SKM-1 treated with dmso at 0.1 percent for 144 hours (cell line): ENCODE data around the gene TTC16.
A peak's percentile ranks its signal among the peaks of the same experiment; 100 is the strongest.

Experiments used
- DNase-seq: peaks from one replicate; lab custom pipeline; 2025; ENCODE audit not compliant: unreplicated experiment; lab: John Stamatoyannopoulos, UW

TTC16 gene

DNA sequence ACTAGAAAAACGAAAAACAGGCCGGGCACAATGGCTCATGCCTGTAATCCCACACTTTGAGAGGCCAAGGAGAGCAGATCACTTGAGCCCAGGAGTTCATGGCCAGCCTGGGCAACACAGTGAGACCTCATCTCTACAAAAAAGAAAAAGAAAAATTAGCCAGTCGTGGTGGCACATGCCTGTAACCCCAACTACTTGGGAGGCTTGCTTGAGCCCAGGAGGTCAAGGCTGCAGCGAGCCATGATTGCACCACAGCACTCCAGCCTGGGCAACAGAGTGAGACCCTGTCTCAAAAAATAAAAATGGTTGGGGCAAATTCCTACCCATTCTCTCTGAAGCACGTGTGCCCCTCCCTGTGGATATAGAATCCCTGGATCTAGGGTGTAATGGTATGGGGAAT, 17.5 kb upstream of the TTC16 start:
- DNase-seq = no peak

DNA sequence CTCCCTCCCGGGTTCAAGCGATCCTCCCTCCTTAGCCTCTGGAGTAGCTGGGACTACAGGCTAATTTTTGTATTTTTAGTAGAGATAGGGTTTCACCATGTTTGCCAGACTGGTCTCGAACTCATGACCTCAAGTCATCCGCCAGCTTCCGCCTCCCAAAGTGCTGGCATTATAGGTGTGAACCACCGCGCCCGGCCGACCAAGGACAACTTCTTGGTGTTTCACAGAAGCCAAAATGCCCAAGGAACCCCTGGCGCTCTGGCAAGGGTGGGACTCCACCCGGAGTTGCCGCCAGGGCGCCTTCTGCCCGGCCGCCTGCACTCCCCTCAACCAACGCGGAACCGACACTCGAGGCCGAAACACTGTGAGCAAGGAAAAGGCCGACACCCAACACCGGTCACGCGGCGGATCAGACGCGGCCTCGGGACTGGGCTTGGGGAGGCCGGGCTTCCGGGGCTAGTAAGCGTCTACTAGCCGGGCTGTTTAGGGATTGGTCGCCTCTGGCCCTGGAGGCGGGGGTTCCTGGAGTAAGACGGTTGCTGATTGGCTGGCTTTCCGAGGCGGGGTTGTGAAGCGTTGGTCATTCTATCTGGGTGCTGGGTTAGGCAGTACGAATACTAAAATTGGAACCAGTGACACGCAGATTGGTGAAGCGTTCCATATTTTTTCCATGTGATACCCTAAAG, 16.8 kb upstream of the TTC16 start:
- DNase-seq = no peak

DNA sequence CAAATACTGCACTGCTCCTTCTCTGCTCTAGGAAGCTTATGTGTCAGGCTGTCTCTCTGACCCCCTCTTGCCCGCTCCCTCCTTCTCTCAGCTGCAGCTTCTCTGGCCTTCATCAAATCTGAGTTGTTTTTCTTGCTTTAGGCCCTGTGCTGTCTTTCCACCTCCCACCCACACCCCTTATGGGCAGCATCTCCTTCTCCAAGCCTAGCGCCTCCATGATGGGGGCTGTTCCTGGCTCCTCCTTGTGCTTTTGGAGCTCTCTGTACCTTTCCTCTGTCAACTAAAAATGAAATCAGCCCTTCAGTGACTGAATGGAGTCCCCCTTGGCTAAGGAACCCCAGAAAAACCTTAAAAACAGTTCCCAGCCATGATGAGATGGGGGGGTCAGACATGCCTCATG, 15.7 kb upstream of the TTC16 start:
- DNase-seq = no peak

DNA sequence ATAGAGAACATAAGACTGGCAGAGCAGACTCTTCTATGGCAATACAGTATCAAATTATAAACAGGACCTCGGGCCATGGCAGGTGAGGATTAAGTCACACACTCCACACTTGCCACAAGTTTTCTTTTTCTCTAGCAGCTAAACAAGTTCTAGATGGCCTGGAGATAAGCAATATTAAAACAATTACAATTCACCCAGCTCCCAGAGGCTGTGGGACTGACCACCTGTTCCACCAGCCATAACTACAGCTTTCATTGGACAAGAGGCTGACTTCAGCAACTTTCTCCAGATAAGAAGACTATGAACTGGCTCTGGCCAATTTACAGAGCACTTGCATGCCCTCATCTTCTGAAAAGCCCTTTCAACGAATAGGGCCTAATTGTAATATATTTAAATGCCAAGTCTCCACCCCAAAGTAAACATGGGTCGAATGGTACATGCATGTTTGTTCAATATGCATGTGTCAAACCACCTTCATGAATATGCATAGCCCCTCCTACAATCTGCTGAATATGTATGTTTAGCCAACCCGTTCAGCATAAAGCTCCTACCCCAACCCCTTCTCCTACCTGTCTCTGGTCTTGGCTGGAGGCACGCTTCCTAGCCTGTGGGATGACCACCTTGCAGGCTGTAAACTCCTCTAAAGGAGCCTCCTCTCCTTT, 15.2 kb upstream of the TTC16 start:
- no peak for DNase-seq

- DNase-seq = no peak
These were observed 12.5 kb upstream of the TTC16 start for GRCh38 chr9:127703289-127703946.

DNA sequence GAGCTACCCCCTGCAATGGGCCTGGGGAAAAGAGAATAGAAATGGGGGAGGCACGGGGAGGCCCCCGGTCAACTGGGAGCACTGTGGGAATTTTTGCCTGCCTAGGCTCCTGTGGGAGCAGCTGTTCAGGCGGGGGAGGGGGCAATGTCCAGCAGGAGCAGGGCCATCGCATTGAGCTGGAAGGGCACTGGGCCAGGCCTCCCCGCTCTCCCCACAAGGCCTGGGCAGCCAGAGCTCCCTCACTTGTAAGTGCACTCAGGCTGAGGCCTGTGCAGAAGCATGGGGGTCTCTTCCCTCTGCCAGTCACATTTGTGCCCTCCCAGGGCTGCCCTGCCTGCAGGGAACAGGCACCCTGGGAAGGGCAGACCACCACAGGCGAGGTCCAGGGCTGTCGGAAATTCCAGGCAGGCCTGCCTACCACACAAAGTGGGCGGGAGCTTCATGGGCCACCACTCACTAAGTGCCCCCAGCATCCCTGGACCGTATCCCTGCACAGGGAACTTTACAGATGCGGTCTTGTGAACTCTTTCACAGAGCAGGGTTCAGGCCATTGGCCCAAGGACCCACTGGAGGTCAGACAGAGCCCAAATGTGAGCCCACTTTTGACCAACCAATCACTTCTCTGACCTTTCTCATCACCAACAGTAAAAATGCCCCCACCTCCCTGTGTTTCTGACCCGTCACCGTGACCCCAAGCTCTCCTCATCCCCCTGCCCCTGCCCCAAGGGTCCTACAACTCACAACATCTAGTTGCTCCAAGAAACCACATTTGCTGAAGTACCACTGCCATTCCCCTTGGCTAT, 10.1 kb upstream of the TTC16 start:
- no peak for DNase-seq

DNA sequence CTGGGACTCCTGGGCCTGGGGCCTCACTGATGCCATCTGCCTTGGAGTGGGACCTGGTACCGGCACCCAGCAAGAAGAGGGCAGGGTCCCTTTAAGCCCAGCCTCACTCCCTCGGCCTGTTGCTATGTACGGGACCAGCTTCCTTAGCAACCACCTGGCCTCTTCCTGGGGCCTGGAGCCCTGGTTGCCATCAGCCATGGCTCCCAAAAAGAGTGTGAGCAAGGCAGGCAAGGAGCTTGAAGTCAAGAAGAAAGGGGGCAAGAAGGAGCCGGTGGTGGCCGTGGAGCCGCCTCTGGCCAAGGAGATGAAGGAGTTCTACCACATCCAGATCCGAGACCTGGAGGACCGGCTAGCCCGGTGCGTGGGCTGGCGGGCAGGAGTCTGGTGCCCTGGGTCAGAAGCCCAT, 9.0 kb upstream of the TTC16 start, which contains the start of gene CFAP157:
Gene CFAP157 (plus strand): TSS at position 153 of the 406 bp plus-strand sequence. CDS start 44 bp downstream, at position 197.
- DNase-seq = peak; percentile 19

DNA sequence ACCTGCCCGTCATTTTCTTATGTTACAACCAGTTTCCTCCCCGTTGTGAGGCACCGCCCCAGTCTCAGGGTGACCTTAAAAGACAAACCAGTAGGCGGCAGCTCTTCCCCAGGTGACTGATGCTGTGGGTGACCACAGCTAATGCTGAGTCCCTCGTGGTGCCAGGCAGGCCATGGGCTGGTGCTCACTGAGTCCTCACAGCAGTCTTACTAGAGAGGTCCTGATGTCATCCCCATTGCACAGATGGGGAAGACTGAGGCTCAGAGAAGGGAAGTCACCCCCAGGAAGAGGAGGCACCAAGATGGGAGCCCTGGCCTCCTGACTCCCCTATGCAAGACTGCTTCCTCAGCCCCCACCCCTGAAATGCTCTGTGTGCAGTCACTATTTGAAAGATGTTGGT, 8.1 kb upstream of the TTC16 start:
- no peak for DNase-seq

GRCh38 chr9:127708952-127709587, 6.8 kb upstream of the TTC16 start:
- DNase-seq = no peak

DNA sequence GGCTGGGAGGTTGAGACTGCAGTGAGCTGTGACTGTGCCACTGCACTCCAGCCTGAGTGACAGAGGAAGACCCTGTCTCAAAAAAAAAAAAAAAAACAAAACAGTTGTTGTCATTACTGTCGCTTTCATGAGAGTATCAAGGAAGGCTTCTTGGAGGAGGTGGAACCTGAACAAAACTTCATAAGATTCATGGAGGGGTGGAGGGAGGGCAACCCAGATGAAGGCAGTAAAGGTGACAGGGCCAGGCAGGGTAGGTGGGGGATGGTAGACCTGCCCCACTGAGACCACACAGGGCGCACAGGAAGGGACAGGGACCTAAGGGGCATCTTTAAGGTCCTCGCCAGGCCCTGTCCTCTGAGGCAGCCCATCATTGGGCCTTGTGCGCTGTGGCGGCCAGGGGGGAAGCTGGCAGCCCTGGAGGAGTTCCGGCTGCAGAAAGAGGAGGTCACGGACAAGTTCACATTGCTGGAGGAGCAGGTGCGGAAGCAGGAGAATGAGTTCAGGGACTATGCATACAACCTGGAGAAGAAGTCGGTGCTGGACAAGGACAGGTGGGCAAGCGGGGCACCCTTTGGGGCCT, 5.6 kb upstream of the TTC16 start:
- no peak for DNase-seq

DNA sequence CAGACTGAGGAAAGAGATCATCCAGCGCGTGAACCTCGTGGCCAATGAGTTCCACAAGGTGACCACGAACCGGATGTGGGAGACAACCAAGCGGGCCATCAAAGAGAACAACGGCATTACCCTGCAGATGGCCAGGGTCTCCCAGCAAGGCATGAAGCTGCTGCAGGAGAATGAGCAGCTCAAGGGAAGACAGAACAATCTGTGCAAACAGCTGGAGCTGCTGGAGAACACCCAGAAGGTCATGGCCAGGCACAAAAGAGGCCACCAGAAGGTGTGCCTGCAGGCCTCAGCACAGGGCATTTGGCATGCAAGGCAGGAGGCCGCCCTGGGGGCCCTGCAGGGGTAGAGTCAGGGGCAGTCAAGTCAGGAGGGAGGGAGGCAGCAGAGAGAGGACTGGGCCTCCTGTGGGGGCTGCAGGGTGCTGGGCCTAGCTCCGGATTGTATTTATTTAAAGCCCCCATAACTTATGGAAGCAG, 4.6 kb upstream of the TTC16 start:
- DNase-seq = peak; percentile 27

- DNase-seq = no peak
These were observed 4.0 kb upstream of the TTC16 start for GRCh38 chr9:127711831-127712274.

GRCh38 chr9:127712371-127712770, 3.5 kb upstream of the TTC16 start:
- no peak for DNase-seq

DNA sequence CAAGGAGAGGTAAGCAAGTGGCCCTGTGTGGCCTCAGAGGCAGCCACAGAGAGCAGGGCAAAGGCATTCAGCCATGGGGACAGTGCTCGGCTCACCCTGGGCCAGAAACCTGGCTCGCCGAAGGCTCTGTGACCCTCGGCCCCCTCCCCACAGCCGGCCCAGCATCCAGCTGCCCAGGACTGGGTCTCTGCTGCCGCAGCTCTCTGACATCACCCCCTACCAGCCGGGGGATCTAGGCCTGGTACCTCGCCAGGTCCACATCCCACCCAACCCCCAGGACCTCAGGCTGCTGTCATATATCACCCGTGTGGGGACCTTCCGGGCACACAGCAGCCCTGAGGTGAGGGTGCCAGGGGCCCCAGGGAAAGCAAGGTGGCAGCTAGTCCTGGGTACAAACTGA, 3.0 kb upstream of the TTC16 start:
- no peak for DNase-seq

GRCh38 chr9:127714020-127714750, 1.7 kb upstream of the TTC16 start:
- no peak for DNase-seq

DNA sequence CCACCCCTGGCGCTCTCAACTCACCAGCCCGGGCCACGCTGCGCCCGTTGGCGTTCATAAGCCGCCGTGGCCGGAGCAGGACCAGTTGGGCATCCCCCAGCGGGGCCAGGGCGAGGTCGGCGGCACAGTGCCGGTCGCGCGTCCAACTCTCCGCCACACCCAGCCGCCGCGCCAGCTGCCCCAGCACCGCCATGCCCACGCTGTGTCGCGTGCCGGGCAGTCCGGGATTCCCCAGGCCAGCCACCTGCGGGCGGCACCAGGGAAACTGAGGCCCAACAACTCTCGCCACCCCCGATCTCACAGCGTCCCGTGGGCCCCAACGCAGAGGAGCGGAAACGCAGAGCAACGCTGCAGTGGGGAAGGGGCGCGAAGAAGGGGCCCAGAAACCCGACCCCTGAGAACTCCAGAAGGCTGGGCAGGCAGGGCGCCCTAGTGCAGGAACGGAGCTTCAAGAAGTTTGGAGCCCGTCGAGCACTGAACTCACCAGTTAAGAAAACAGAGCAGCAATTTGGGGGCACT, 869 bp upstream of the TTC16 start:
- DNase-seq = no peak

DNA sequence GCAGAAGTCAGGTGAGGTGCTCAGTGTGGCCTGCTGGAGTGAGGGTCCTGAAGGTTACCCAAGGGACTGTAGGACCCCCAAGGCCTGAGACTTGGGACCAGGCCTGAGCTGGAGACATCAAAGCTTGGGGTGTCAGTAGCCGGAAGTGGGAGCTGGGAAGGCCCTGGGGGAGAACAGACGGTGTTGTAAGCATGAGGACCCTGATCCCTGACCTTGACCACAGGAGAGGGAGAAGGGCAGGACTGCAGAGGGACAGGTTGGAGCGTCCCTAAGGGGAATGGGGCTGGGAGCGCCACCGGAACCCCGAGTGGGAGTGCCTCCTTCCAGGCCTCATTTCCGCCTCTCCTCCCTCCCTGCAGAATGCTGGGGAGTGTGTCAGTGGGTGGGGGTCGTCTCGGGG, 533 bp downstream of the TTC16 start:
- DNase-seq = no peak

GRCh38 chr9:127717766-127718165, 1.9 kb downstream of the TTC16 start:
- no peak for DNase-seq

- DNase-seq = peak; percentile 47
These were observed 4.4 kb downstream of the TTC16 start for GRCh38 chr9:127720031-127720864.
